Hindlimb muscle (tissue), 1 donor: ENCODE measurements around the gene TLCD4. TPM values are rescaled to one million over a fixed set of nuclear protein-coding genes. Genes with fewer than 3 reads are reported as not detected.
"Not testable (repeated sequence)": the region's sequence is repeated elsewhere in the genome, so short reads cannot be mapped to it uniquely, and the experiment has no call there.

Experiments used
- DNase-seq: peaks from one replicate; pipeline ENCODE4 v3.0.0-alpha.2; 2013
- polyA plus RNA-seq: library from polyadenylated mRNA; unstranded; fragments of 120-200 nt; gene quantifications from one replicate; pipeline ENCODE4 v1.2.1, GENCODE V29; 2013; ENCODE audit not compliant: insufficient read length

Gene TLCD4
- polyA plus RNA-seq, 1 donor = 14.0 TPM

DNA sequence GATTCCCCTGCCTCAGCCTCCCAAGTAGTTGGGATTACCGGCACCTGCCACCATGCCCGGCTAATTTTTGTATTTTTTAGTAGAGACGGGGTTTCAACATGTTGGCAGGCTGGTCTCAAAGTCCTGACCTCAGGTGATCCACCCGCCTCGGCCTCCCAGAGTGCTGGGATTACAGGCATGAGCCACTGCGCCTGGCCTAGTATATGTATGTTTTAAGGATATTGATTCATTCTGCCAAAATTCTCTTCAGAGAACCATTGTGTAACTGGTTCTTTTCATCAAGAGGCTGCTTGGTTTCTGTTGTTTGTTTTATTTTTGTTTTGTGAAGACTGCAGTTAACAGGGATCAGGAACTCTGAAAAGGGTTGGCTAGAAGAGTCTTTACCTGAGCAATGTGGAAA lies 48.4 kb downstream of the TLCD4 start:
- not testable (repeated sequence) for DNase-seq

Other genes starting within 250 kb of the TLCD4 start
- 353 TPM for gene CNN3, start 190.2 kb upstream of the TLCD4 start, polyA plus RNA-seq
- gene ALG14, start 44.4 kb upstream of the TLCD4 start, polyA plus RNA-seq = 5.5 TPM
- gene RWDD3, start 116.9 kb downstream of the TLCD4 start, polyA plus RNA-seq = 27.5 TPM